Body of pancreas (tissue), 4 donors: Measurements from ENCODE around the gene TEAD4. TPM values are rescaled to one million over a fixed set of nuclear protein-coding genes. Genes with fewer than 3 reads are reported as not detected.

Experiments
- ATAC-seq: fragments of 150-250 bp; one replicate; pipeline ENCODE4 v1.9.1; 2016
- DNase-seq, 4 donors: peaks; one replicate each; pipeline ENCODE4 v3.0.0-alpha.2; 2019
- H3K27ac ChIP-seq, 4 donors: fragments of 200-600 bp; sonication (generic); 1 replicate in 3 of 4; 2 replicates in 1 of 4; pipeline versions ENCODE4 v1.5.1 to v1.6.1; 2016 to 2019; ENCODE audit warnings: mild to moderate bottlenecking in 1 of 4, mixed read lengths in 1 of 4, moderate library complexity in 1 of 4
- H3K27me3 ChIP-seq, 2 donors: fragments of 200-600 bp; sonication (generic); one replicate each; pipeline ENCODE4 v1.6.0; 2016; ENCODE audit warnings: mild to moderate bottlenecking in 1 of 2
- H3K36me3 ChIP-seq, 2 donors: fragments of 200-600 bp; sonication (generic); replicated peaks in 1 of 2; 2 replicates each; pipeline ENCODE4 v1.5.1; 2016; ENCODE audit warnings: low read depth in 2 of 2; ENCODE audit not compliant: insufficient read depth in 1 of 2
- H3K4me1 ChIP-seq: fragments of 200-600 bp; sonication (generic); one replicate; pipeline ENCODE4 v1.6.0; 2016
- H3K4me3 ChIP-seq, 2 donors: fragments of 200-600 bp; sonication (generic); 1 replicate in 1 of 2; 2 replicates in 1 of 2; pipeline ENCODE4 v1.5.1; 2016 to 2019
- H3K9me3 ChIP-seq, 3 donors: fragments of 200-600 bp; sonication (generic); 1 replicate in 2 of 3; 2 replicates in 1 of 3; pipeline ENCODE4 v1.5.1; 2016
- POLR2A ChIP-seq, 3 donors: fragments of 450-650 bp; IDR thresholded peaks; one replicate each; pipeline ENCODE4 v1.6.1; 2016; ENCODE audit warnings: antibody characterized with exemption in 3 of 3, mild to moderate bottlenecking in 2 of 3
- WGBS, 2 donors: methylation state at CpG; one replicate each; pipeline ENCODE4 v1.1.5; 2017; 5-methylcytosine and 5-hydroxymethylcytosine counted together
- intact Hi-C: fragments of 100-400 bp; cut with DNase I; formaldehyde crosslinking; loops from one replicate; pipeline ENCODE4 v1.15.1; 2023
- total RNA-seq, 2 donors: library from RNA; depleted of rRNA; stranded (reverse); fragments of >200 nt; gene quantifications; one replicate each; pipeline ENCODE4 v1.1.0, GENCODE V29; 2016
- TF ChIP-seq, protein P1 (sequence below), 7 experiments: fragments of 450-650 bp in 4 of 7; fragments of 200-600 bp in 3 of 7; sonication (generic) in 3 of 7; IDR thresholded peaks; one replicate each; pipeline ENCODE4 v1.5.1; 2016 to 2019; ENCODE audit warnings: antibody characterized with exemption in 7 of 7

TEAD4 gene
- total RNA-seq, 2 donors from 2014 or later, result 25.1 to 28.5 TPM

DNA sequence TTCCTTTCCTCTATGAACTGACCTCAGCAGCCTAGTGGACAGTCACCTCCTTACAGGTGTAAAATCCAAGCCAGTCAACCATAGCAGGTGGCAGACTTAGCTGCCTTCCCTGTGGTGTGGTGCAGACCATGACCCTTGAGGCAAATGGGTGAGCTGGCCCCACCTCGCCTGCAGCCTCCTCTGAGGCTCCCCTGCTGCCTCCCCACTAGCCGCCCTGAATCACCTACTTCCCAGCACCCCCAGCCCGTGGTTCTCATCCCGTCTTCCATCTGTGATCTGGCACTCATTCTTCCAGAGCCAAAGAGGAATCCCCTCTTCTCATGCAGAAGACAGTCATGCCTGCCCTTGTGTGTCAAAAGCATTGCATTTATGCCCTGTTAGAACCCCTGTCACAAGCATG is 83.6 kb downstream of the TEAD4 start:
- intact Hi-C loops, result no loop called here
- TF ChIP-seq, protein P1, sequence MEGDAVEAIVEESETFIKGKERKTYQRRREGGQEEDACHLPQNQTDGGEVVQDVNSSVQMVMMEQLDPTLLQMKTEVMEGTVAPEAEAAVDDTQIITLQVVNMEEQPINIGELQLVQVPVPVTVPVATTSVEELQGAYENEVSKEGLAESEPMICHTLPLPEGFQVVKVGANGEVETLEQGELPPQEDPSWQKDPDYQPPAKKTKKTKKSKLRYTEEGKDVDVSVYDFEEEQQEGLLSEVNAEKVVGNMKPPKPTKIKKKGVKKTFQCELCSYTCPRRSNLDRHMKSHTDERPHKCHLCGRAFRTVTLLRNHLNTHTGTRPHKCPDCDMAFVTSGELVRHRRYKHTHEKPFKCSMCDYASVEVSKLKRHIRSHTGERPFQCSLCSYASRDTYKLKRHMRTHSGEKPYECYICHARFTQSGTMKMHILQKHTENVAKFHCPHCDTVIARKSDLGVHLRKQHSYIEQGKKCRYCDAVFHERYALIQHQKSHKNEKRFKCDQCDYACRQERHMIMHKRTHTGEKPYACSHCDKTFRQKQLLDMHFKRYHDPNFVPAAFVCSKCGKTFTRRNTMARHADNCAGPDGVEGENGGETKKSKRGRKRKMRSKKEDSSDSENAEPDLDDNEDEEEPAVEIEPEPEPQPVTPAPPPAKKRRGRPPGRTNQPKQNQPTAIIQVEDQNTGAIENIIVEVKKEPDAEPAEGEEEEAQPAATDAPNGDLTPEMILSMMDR (IDR thresholded peaks at IDR 0.05), result no peak
- no peak for TF ChIP-seq POLR2A (IDR thresholded peaks at IDR 0.05)

DNA sequence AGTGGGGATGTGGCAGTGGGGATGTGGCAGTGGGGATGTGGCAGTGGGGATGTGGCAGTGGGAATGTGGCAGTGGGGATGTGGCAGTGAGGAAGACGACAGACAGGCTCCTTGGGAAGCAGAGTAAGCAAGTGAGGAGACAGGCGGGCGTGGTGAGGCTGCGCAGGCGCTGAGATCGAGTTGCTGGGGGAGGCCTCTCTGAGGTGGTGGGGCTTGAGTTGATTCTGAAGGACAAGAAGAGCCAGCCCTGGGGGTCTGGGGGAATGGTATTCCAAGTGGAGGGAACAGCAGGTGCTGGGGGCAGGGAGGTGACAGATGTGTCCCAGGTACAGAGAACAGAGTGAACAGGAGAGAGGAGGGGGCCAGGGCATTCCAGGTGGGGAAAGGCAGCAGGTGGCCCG is 84.2 kb downstream of the TEAD4 start:
- Histone ChIP-seq H3K36me3 (peaks cover 3% of the 10 kb centered on the region in 2 donors), H3K4me3 (no peak overlapping the region), H3K9me3 (no peaks in the 10 kb centered on the region), H3K4me1 (peaks cover 15% of the 10 kb centered on the region), H3K27ac (no peak overlapping the region), H3K27me3 (no peaks in the 10 kb centered on the region)
- intact Hi-C loops, result no loop called here
- no peak for TF ChIP-seq POLR2A (IDR thresholded peaks at IDR 0.05)
- ATAC-seq (no peak), DNase-seq (no peak)
- WGBS, 2 donors, result 85 to 96% methylated on average over 7 of the region's 7 CpGs

More for the DNA sequence above, 83.6 kb downstream of the TEAD4 start:
- 80 to 84% methylated on average over 4 of the region's 4 CpGs for WGBS, 2 donors
- H3K4me1 ChIP-seq, result peaks cover 15% of the 10 kb centered on the region
- H3K27ac ChIP-seq, result no peak overlapping the region
- DNase-seq (no peak), ATAC-seq (no peak)
- no peak overlapping the region for H3K4me3 ChIP-seq
- H3K9me3 ChIP-seq, result no peaks in the 10 kb centered on the region
- H3K27me3 ChIP-seq, result no peaks in the 10 kb centered on the region
- peaks cover 6 to 8% of the 10 kb centered on the region in 2 donors for H3K36me3 ChIP-seq

DNA sequence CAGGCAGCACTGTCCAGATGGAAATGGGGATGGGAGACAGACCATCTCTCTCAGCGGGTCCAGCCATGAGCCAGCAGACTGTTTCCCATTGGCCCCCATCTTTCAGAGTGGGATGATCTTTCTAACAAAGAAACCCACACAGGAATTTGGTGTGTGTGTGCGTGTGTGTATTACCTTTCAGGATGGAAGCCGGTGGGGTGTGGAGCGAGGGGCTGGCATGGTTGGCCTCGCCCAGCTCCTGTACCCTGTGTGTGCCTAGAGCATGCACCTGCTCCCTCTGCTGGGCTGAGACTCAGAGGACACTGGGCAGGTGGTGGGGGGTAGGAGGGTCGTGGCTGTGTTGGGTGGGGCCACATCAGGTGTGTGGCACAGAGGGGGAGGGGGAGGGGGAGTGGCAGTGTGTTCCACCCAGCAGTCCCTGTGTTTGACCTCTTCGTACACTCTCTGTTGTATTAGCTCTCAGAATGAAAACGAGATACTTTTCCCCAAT is 85.0 kb downstream of the TEAD4 start:
- no peak for TF ChIP-seq POLR2A (IDR thresholded peaks at IDR 0.05)
- TF ChIP-seq, protein P1 (IDR thresholded peaks at IDR 0.05), result no peak
- WGBS, 2 donors, result 74 to 75% methylated on average over 7 to 8 of the region's 8 CpGs
- Histone ChIP-seq H3K36me3 (peaks cover 0 to 3% of the 10 kb centered on the region in 2 donors), H3K4me3 (no peak overlapping the region), H3K4me1 (peaks cover 16% of the 10 kb centered on the region), H3K27ac (no peak overlapping the region), H3K27me3 (no peaks in the 10 kb centered on the region), H3K9me3 (no peaks in the 10 kb centered on the region)
- DNase-seq (no peak), ATAC-seq (no peak)
- intact Hi-C loops, result no loop called here

DNA sequence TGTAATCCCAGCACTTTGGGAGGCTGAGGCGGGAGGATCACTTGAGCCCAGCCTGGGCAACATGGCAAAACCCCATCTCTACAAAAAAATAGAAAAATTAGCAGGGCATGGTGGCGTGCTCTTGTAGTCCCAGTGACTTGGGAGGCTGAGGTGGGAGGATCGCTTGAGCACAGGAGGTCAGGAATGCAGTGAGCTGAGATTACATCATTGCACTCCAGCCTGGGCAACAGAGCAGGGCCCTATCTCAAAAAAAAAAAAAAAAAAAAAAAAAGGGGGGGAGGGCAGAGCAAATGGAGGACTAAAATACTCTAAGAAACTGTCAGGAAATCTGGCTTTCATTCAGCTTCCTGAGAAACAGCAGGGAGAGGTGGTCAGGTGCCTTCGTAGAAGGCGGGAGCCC is 86.3 kb downstream of the TEAD4 start:
- peaks cover 19% of the 10 kb centered on the region for H3K4me1 ChIP-seq
- WGBS, 2 donors, result 69 to 95% methylated on average over 4 to 5 of the region's 5 CpGs
- peaks cover 0 to 3% of the 10 kb centered on the region in 2 donors for H3K36me3 ChIP-seq
- DNase-seq (no peak), ATAC-seq (no peak)
- H3K27me3 ChIP-seq, result no peaks in the 10 kb centered on the region
- H3K9me3 ChIP-seq, result no peaks in the 10 kb centered on the region
- intact Hi-C loops, result no loop called here
- TF ChIP-seq, protein P1 (IDR thresholded peaks at IDR 0.05), result no peak
- TF ChIP-seq POLR2A (IDR thresholded peaks at IDR 0.05), result no peak
- H3K4me3 ChIP-seq, result no peak overlapping the region
- no peak overlapping the region for H3K27ac ChIP-seq

DNA sequence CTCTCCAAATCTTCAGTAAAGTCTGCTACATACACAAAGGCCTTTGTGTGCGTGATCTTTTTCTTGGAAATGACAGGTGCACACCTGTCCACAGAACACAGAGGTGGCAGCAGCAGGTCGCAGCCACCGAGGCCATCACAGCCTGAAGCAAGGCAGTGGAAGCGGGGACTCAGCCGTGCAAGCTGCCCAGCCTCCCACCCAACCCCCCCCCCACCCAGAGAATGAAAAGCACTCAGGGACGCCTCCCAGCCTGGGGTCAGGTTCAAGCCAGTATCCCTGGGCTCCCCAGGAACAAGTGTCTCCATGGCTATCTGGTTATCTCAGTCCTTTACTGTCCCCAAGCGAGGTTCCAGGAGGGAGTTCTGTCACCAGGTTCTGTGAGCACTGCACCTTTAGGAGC is 86.8 kb downstream of the TEAD4 start:
- ATAC-seq (no peak), DNase-seq (no peak)
- Histone ChIP-seq H3K4me1 (peaks cover 18% of the 10 kb centered on the region), H3K9me3 (no peaks in the 10 kb centered on the region), H3K36me3 (no peaks in the 10 kb centered on the region), H3K27me3 (no peaks in the 10 kb centered on the region), H3K4me3 (no peak overlapping the region), H3K27ac (no peak overlapping the region)
- 62 to 67% methylated on average over 6 of the region's 7 CpGs for whole genome bisulfite sequencing, 2 donors
- TF ChIP-seq, protein P1 (IDR thresholded peaks at IDR 0.05), result no peak
- no peak for TF ChIP-seq POLR2A (IDR thresholded peaks at IDR 0.05)
- intact Hi-C loops, result no loop called here
